GM23338 (cell line): Measurements from ENCODE around the gene OR11L1. TPM values are rescaled to one million over a fixed set of nuclear protein-coding genes. Genes with fewer than 3 reads are reported as not detected.

Experiments
- ATAC-seq: fragments of 200-7000 bp; cut with Tn5 transposase; 3 replicates; pipeline ENCODE4 v1.9.1; 2020
- DNase-seq: peaks from one replicate; pipeline ENCODE4 v3.0.0-alpha.2; 2015; ENCODE audit warnings: low spot score
- H2AFZ ChIP-seq: fragments of 200-600 bp; sonication (generic); 2 replicates; pipeline ENCODE4 v1.8.0; 2016; ENCODE audit warnings: antibody characterized with exemption, mild to moderate bottlenecking, moderate library complexity
- H3F3A ChIP-seq: fragments of 200-600 bp; sonication (generic); replicated peaks from 2 replicates; pipeline ENCODE4 v1.8.0; 2017; ENCODE audit warnings: antibody characterized with exemption, mixed run types, low read depth
- H3K27ac ChIP-seq: fragments of 200-600 bp; sonication (generic); 2 replicates; pipeline ENCODE4 v1.6.1; 2016; ENCODE audit warnings: low read depth
- H3K27me3 ChIP-seq: fragments of 200-600 bp; sonication (generic); 2 replicates; pipeline ENCODE4 v1.8.0; 2016; ENCODE audit warnings: mild to moderate bottlenecking, mixed run types, moderate library complexity; ENCODE audit not compliant: insufficient read depth
- H3K36me3 ChIP-seq: fragments of 200-600 bp; sonication (generic); 2 replicates; pipeline ENCODE4 v1.8.0; 2016; ENCODE audit warnings: mild to moderate bottlenecking; ENCODE audit not compliant: insufficient read depth
- H3K4me1 ChIP-seq: fragments of 200-600 bp; sonication (generic); 2 replicates; pipeline ENCODE4 v1.8.0; 2016; ENCODE audit warnings: mild to moderate bottlenecking, moderate library complexity; ENCODE audit not compliant: insufficient read depth
- H3K4me2 ChIP-seq: fragments of 200-600 bp; sonication (generic); 2 replicates; pipeline ENCODE4 v1.7.1; 2017; ENCODE audit warnings: mixed run types
- H3K4me3 ChIP-seq: fragments of 200-600 bp; sonication (generic); 2 replicates; pipeline ENCODE4 v1.6.1; 2016; ENCODE audit warnings: mixed run types
- H3K79me2 ChIP-seq: fragments of 200-600 bp; sonication (generic); replicated peaks from 2 replicates; pipeline ENCODE4 v1.8.0; 2017; ENCODE audit warnings: mild to moderate bottlenecking; ENCODE audit not compliant: insufficient read depth
- H3K9me2 ChIP-seq: fragments of 200-600 bp; sonication (generic); 2 replicates; pipeline ENCODE4 v1.8.0; 2017; ENCODE audit not compliant: insufficient read depth
- H4K20me1 ChIP-seq: fragments of 200-600 bp; sonication (generic); replicated peaks from 2 replicates; pipeline ENCODE4 v1.8.0; 2017; ENCODE audit warnings: mild to moderate bottlenecking; ENCODE audit not compliant: insufficient read depth
- H3K27ac Mint-ChIP-seq: 2 replicates; pipeline ENCODE4 v1.8.0; 2020; ENCODE audit warnings: inconsistent platforms, mild to moderate bottlenecking, moderate library complexity, mixed read lengths
- H3K27me3 Mint-ChIP-seq: 3 replicates; pipeline ENCODE4 v1.8.0; 2022; ENCODE audit warnings: low read depth, mild to moderate bottlenecking, moderate library complexity, mixed read lengths, inconsistent platforms; ENCODE audit not compliant: insufficient read depth, poor library complexity
- H3K36me3 Mint-ChIP-seq: 3 replicates; pipeline ENCODE4 v1.8.0; 2021; ENCODE audit warnings: low read depth, mild to moderate bottlenecking, inconsistent platforms, moderate library complexity, mixed read lengths
- H3K4me1 Mint-ChIP-seq: 3 replicates; pipeline ENCODE4 v1.8.0; 2020; ENCODE audit warnings: mild to moderate bottlenecking, inconsistent platforms, mixed read lengths
- H3K4me3 Mint-ChIP-seq: 3 replicates; pipeline ENCODE4 v1.8.0; 2021; ENCODE audit warnings: moderate library complexity, mild to moderate bottlenecking, inconsistent platforms, mixed read lengths
- H3K9me3 Mint-ChIP-seq: 3 replicates; pipeline ENCODE4 v1.8.0; 2020; ENCODE audit warnings: moderate library complexity, mild to moderate bottlenecking, inconsistent platforms, mixed read lengths
- CREB1 ChIP-seq: fragments of 250-450 bp; sonication (Bioruptor Pico); IDR thresholded peaks from 2 replicates; pipeline ENCODE4 v1.5.0; 2020; ENCODE audit warnings: low read depth, mild to moderate bottlenecking, moderate library complexity
- EZH2 ChIP-seq: fragments of 200-600 bp; sonication (generic); IDR thresholded peaks from one replicate; pipeline ENCODE4 v1.8.0; 2017; ENCODE audit warnings: antibody characterized with exemption, mild to moderate bottlenecking, low read depth; ENCODE audit not compliant: unreplicated experiment
- EZH2phosphoT487 ChIP-seq: fragments of 200-600 bp; sonication (generic); IDR thresholded peaks from one replicate; pipeline ENCODE4 v1.8.1; 2018; ENCODE audit warnings: antibody characterized with exemption; ENCODE audit not compliant: unreplicated experiment
- JUNB ChIP-seq: IDR thresholded peaks from one replicate; pipeline ENCODE4 v1.6.1; 2016; ENCODE audit warnings: antibody characterized with exemption; ENCODE audit not compliant: unreplicated experiment
- POLR2AphosphoS5 ChIP-seq: IDR thresholded peaks from 2 replicates; pipeline ENCODE4 v1.6.1; 2016; ENCODE audit warnings: antibody characterized with exemption, low read depth
- STAT1 ChIP-seq: IDR thresholded peaks from one replicate; pipeline ENCODE4 v1.6.1; 2016; ENCODE audit warnings: antibody characterized with exemption; ENCODE audit not compliant: unreplicated experiment
- ZNF114 ChIP-seq: fragments of 250-450 bp; sonication (Bioruptor Pico); IDR thresholded peaks from 2 replicates; pipeline ENCODE4 v1.5.0; 2020; ENCODE audit warnings: mild to moderate bottlenecking, moderate library complexity
- ZNF331 ChIP-seq: fragments of 250-450 bp; sonication (Bioruptor Pico); IDR thresholded peaks from 2 replicates; pipeline ENCODE4 v1.5.0; 2020; ENCODE audit warnings: low read depth, mild to moderate bottlenecking, moderate library complexity
- long read RNA-seq: library from polyadenylated mRNA; unstranded; transcript quantifications from one replicate; pipeline ENCODE4 v2.0.0, GENCODE V29; 2020; ENCODE audit not compliant: unreplicated experiment
- polyA plus RNA-seq: library from polyadenylated mRNA; unstranded; fragments of >200 nt; fragmentation: Nextera tagmentation; extraction: Ambion mirVana; gene quantifications from 2 replicates; pipeline ENCODE4 v1.2.1, GENCODE V29; 2016
- total RNA-seq: library from RNA; depleted of rRNA; stranded (reverse); fragments of >200 nt; shearing (Covaris generic); gene quantifications from 2 replicates; pipeline ENCODE4 v1.2.3, GENCODE V29; 2014; rRNA removed
- TF ChIP-seq, protein P1 (sequence below): IDR thresholded peaks from one replicate; pipeline ENCODE4 v1.6.1; 2018; ENCODE audit warnings: antibody characterized with exemption; ENCODE audit not compliant: unreplicated experiment
- TF ChIP-seq, protein P2 (sequence below), 2 experiments: fragments of 200-600 bp in 1 of 2; sonication (generic) in 1 of 2; conservative IDR thresholded peaks; 2 replicates each; pipeline versions ENCODE4 v1.5.1 to v1.6.1; 2016 to 2017; ENCODE audit warnings: antibody characterized with exemption in 2 of 2, low read depth in 2 of 2, mild to moderate bottlenecking in 2 of 2, moderate library complexity in 1 of 2
- TF ChIP-seq, protein P3 (sequence below): IDR thresholded peaks from 2 replicates; pipeline ENCODE4 v1.6.1; 2016; ENCODE audit warnings: antibody characterized with exemption

Gene OR11L1, protein sequence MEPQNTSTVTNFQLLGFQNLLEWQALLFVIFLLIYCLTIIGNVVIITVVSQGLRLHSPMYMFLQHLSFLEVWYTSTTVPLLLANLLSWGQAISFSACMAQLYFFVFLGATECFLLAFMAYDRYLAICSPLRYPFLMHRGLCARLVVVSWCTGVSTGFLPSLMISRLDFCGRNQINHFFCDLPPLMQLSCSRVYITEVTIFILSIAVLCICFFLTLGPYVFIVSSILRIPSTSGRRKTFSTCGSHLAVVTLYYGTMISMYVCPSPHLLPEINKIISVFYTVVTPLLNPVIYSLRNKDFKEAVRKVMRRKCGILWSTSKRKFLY
- not detected in 2 replicates for total RNA-seq
- not detected in 2 replicates for polyA plus RNA-seq
- long read RNA-seq: 0 reads

DNA sequence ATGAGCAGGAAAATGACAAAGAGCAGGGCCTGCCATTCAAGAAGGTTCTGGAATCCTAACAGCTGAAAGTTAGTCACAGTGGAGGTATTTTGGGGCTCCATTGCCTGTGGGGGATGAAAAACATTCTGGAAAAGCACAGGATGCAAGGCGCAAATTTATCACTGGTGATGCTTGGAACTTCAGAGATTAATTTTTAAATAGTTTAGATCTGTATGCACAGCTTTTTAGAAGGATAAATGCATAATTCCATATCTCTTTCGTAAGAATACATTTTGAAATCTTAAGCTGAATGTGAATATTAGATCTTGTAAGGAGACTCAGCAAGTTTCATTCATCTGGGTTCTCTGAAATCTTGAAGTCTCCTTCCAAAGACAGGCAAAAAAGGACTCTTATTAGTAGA lies at the start of gene OR11L1:
Gene OR11L1 (minus strand): TSS at position 101 of the 400 bp plus-strand sequence. CDS start 0 bp downstream, at position 101.
- Histone ChIP-seq H3K36me3 (no peaks in the 10 kb centered on the region), H3F3A (no peaks in the 10 kb centered on the region), H2AFZ (no peak within 1 kb of the TSS), H4K20me1 (no peaks in the 10 kb centered on the region), H3K79me2 (no peaks in the 10 kb centered on the region), H3K4me3 (no peak within 1 kb of the TSS), H3K9me2 (no peaks in the 10 kb centered on the region), H3K4me2 (no peak within 1 kb of the TSS), H3K4me1 (peaks cover 20% of the 10 kb centered on the region), H3K27me3 (no peaks in the 10 kb centered on the region), H3K27ac (no peak within 1 kb of the TSS)
- no peak for DNase-seq
- ATAC-seq: no peak
- H3K27ac Mint-ChIP-seq: no peak within 1 kb of the TSS
- H3K4me1 Mint-ChIP-seq: no peaks in the 10 kb centered on the region
- H3K4me3 Mint-ChIP-seq: no peak within 1 kb of the TSS
- H3K36me3 Mint-ChIP-seq: no peaks in the 10 kb centered on the region; the same call in 1 of the 3 replicates
- TF ChIP-seq POLR2AphosphoS5 (no peak), EZH2phosphoT487 (no peak), JUNB (no peak), STAT1 (no peak)
- TF ChIP-seq, protein P1, sequence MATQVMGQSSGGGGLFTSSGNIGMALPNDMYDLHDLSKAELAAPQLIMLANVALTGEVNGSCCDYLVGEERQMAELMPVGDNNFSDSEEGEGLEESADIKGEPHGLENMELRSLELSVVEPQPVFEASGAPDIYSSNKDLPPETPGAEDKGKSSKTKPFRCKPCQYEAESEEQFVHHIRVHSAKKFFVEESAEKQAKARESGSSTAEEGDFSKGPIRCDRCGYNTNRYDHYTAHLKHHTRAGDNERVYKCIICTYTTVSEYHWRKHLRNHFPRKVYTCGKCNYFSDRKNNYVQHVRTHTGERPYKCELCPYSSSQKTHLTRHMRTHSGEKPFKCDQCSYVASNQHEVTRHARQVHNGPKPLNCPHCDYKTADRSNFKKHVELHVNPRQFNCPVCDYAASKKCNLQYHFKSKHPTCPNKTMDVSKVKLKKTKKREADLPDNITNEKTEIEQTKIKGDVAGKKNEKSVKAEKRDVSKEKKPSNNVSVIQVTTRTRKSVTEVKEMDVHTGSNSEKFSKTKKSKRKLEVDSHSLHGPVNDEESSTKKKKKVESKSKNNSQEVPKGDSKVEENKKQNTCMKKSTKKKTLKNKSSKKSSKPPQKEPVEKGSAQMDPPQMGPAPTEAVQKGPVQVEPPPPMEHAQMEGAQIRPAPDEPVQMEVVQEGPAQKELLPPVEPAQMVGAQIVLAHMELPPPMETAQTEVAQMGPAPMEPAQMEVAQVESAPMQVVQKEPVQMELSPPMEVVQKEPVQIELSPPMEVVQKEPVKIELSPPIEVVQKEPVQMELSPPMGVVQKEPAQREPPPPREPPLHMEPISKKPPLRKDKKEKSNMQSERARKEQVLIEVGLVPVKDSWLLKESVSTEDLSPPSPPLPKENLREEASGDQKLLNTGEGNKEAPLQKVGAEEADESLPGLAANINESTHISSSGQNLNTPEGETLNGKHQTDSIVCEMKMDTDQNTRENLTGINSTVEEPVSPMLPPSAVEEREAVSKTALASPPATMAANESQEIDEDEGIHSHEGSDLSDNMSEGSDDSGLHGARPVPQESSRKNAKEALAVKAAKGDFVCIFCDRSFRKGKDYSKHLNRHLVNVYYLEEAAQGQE: no peak
- H3K9me3 Mint-ChIP-seq: peaks cover 49% of the 10 kb centered on the region
- peaks cover 5% of the 10 kb centered on the region for H3K27me3 Mint-ChIP-seq

DNA sequence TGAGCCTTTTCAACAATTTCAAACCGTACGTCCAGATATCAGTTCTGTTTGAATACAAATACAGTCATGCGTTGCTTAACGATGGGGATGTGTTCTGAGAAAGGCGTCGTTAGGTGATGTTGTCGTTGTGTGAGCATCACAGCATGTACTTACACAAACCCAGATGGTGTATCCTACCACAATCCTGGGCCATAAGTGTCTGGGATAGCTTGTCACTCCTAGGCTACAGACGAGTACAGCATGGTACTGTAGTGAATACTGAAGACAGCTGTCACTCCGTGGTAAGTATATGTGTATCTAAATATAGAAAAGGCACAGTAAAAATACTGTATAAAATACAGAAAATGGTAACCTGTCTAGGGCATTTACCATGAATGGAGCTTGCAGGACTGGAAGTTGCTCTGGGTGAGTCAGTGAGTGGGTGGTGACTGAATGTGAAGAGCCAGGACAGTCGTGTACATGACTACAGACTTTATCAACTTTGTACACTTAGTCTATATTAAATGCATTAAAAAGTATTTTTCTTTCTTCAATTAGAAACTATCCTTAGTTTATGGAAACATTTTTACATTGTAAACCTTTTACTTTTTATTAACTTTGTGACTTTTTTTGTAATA lies 43.2 kb upstream of the OR11L1 start:
- no peaks in the 10 kb centered on the region for H3K36me3 Mint-ChIP-seq
- ATAC-seq (no peak), DNase-seq (no peak)
- H3K27me3 ChIP-seq: no peaks in the 10 kb centered on the region
- no peaks in the 10 kb centered on the region for H3K9me2 ChIP-seq
- no peaks in the 10 kb centered on the region for H3F3A ChIP-seq
- H3K79me2 ChIP-seq: no peaks in the 10 kb centered on the region
- H3K9me3 Mint-ChIP-seq: peaks cover 58% of the 10 kb centered on the region
- no peak overlapping the region for H2AFZ ChIP-seq
- H3K36me3 ChIP-seq: no peaks in the 10 kb centered on the region
- H3K4me3 Mint-ChIP-seq: no peak overlapping the region
- no peak overlapping the region for H3K27ac ChIP-seq
- H3K4me3 ChIP-seq: no peak overlapping the region
- no peaks in the 10 kb centered on the region for H3K4me1 ChIP-seq
- no peaks in the 10 kb centered on the region for H4K20me1 ChIP-seq
- H3K4me2 ChIP-seq: no peak overlapping the region
- H3K27me3 Mint-ChIP-seq: no peaks in the 10 kb centered on the region
- H3K27ac Mint-ChIP-seq: no peak overlapping the region
- H3K4me1 Mint-ChIP-seq: no peaks in the 10 kb centered on the region
- TF ChIP-seq EZH2: no peak
- TF ChIP-seq CREB1: no peak
- TF ChIP-seq ZNF331: no peak
- no peak for TF ChIP-seq POLR2AphosphoS5
- TF ChIP-seq STAT1: no peak
- no peak for TF ChIP-seq ZNF114 (CRISPR knock-in tag)
- TF ChIP-seq, protein P2, sequence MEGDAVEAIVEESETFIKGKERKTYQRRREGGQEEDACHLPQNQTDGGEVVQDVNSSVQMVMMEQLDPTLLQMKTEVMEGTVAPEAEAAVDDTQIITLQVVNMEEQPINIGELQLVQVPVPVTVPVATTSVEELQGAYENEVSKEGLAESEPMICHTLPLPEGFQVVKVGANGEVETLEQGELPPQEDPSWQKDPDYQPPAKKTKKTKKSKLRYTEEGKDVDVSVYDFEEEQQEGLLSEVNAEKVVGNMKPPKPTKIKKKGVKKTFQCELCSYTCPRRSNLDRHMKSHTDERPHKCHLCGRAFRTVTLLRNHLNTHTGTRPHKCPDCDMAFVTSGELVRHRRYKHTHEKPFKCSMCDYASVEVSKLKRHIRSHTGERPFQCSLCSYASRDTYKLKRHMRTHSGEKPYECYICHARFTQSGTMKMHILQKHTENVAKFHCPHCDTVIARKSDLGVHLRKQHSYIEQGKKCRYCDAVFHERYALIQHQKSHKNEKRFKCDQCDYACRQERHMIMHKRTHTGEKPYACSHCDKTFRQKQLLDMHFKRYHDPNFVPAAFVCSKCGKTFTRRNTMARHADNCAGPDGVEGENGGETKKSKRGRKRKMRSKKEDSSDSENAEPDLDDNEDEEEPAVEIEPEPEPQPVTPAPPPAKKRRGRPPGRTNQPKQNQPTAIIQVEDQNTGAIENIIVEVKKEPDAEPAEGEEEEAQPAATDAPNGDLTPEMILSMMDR (conservative IDR thresholded peaks at IDR 0.05; ENCODE audit: low read depth in 2 of 2): no peak
- TF ChIP-seq, protein P3, sequence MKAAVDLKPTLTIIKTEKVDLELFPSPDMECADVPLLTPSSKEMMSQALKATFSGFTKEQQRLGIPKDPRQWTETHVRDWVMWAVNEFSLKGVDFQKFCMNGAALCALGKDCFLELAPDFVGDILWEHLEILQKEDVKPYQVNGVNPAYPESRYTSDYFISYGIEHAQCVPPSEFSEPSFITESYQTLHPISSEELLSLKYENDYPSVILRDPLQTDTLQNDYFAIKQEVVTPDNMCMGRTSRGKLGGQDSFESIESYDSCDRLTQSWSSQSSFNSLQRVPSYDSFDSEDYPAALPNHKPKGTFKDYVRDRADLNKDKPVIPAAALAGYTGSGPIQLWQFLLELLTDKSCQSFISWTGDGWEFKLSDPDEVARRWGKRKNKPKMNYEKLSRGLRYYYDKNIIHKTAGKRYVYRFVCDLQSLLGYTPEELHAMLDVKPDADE: no peak
- TF ChIP-seq EZH2phosphoT487: no peak
- TF ChIP-seq, protein P1: no peak
